WERI-Rb-1 (cell line): Measurements from ENCODE around the gene CABLES2.

ENCODE experiments used
- DNase-seq: peaks from one replicate; pipeline ENCODE4 v3.0.0-alpha.2; 2020
- H3K27ac ChIP-seq: fragments of 250-450 bp; sonication (Bioruptor Pico); 2 replicates; pipeline ENCODE4 v1.5.1; 2020; ENCODE audit warnings: mild to moderate bottlenecking, moderate library complexity
- H3K27me3 ChIP-seq: fragments of 250-450 bp; sonication (Bioruptor Pico); 2 replicates; pipeline ENCODE4 v1.5.1; 2021; ENCODE audit warnings: mild to moderate bottlenecking, low read depth, moderate library complexity; ENCODE audit not compliant: insufficient read depth, severe bottlenecking
- H3K36me3 ChIP-seq: fragments of 250-450 bp; sonication (Bioruptor Pico); 2 replicates; pipeline ENCODE4 v1.5.1; 2020; ENCODE audit warnings: mild to moderate bottlenecking, moderate library complexity
- H3K4me3 ChIP-seq: 2 replicates; pipeline ENCODE4 v1.5.1; 2011; ENCODE audit warnings: low read depth, mild to moderate bottlenecking, control low read depth, low read length
- H3K9me3 ChIP-seq: fragments of 250-450 bp; sonication (Bioruptor Pico); 2 replicates; pipeline ENCODE4 v1.5.1; 2021; ENCODE audit warnings: mild to moderate bottlenecking, moderate library complexity; ENCODE audit not compliant: severe bottlenecking
- TF ChIP-seq, protein P1 (sequence below): IDR thresholded peaks from 2 replicates; pipeline ENCODE4 v1.5.1; 2011; ENCODE audit warnings: low read depth, mild to moderate bottlenecking, control low read depth, inconsistent platforms, low read length

Gene CABLES2

DNA sequence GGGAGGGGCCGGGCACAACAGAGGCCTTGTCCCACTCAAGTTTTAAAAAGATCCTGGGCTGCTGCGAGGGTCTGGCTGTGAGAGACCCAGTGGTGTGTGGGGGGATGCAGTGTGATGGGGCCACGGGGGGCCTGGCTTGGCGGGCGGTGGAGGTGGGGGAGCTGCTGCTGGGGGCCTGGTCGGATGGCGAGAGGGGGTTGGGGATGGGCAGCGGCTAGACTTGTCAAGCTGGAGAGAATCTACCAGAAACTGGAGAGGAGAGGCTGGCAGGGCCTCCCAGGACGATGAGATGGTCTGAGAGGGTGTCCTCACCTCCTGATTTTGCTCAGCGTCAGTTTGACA, 15.0 kb downstream of the CABLES2 start:
- Histone ChIP-seq H3K9me3 (no peaks in the 10 kb centered on the region), H3K36me3 (peaks cover 74% of the 10 kb centered on the region), H3K27ac (no peak overlapping the region), H3K4me3 (no peak overlapping the region), H3K27me3 (no peaks in the 10 kb centered on the region)
- no peak for DNase-seq
- TF ChIP-seq, protein P1, sequence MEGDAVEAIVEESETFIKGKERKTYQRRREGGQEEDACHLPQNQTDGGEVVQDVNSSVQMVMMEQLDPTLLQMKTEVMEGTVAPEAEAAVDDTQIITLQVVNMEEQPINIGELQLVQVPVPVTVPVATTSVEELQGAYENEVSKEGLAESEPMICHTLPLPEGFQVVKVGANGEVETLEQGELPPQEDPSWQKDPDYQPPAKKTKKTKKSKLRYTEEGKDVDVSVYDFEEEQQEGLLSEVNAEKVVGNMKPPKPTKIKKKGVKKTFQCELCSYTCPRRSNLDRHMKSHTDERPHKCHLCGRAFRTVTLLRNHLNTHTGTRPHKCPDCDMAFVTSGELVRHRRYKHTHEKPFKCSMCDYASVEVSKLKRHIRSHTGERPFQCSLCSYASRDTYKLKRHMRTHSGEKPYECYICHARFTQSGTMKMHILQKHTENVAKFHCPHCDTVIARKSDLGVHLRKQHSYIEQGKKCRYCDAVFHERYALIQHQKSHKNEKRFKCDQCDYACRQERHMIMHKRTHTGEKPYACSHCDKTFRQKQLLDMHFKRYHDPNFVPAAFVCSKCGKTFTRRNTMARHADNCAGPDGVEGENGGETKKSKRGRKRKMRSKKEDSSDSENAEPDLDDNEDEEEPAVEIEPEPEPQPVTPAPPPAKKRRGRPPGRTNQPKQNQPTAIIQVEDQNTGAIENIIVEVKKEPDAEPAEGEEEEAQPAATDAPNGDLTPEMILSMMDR, result no peak

DNA sequence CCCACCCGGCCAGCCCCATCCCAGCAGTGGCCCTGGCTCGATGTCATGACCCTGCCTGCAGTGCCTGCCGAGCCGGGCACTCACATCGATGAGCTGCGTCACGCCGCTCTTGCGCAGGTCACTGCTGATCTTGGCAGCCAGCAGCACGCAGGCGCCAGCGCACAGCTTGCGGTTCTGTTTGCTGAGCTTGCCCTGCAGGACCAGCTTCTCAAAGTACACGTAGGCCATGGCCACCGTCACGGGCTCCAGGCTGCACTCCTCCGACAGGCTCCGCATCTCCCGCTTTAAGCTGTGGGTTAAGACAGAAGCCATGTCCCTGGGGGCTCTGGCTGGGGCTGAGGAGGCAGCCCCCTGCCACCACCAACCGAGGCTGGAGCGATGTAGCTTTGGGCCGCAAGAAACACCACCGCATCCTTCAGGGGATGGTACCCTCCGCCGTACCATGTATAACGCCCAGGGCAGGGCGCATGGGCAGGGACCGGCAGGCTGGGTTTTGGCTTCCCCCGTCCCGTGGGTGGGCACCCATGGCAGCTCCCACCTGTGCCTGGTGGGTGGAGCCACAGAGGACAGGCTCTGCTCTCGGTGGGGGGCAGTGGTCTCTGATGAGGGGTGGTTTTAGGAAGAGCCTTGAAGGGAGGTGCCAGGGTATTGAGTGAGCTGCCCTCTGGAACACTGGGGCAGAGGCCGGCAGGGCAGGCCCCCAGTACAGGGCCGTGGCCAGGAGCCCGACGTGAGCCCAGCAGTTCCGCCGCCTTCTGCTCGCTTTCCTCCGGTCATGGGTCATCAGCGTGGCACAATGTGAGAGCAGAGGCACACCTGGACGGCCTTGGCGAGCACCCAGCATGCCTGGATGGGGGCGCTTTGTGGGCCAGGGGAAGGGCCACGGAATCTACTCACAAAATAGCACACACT, 15.7 kb downstream of the CABLES2 start:
- Histone ChIP-seq H3K36me3 (peaks cover 74% of the 10 kb centered on the region), H3K27ac (no peak overlapping the region), H3K9me3 (no peaks in the 10 kb centered on the region), H3K4me3 (no peak overlapping the region), H3K27me3 (no peaks in the 10 kb centered on the region)
- no peak for DNase-seq
- TF ChIP-seq, protein P1, result no peak

DNA sequence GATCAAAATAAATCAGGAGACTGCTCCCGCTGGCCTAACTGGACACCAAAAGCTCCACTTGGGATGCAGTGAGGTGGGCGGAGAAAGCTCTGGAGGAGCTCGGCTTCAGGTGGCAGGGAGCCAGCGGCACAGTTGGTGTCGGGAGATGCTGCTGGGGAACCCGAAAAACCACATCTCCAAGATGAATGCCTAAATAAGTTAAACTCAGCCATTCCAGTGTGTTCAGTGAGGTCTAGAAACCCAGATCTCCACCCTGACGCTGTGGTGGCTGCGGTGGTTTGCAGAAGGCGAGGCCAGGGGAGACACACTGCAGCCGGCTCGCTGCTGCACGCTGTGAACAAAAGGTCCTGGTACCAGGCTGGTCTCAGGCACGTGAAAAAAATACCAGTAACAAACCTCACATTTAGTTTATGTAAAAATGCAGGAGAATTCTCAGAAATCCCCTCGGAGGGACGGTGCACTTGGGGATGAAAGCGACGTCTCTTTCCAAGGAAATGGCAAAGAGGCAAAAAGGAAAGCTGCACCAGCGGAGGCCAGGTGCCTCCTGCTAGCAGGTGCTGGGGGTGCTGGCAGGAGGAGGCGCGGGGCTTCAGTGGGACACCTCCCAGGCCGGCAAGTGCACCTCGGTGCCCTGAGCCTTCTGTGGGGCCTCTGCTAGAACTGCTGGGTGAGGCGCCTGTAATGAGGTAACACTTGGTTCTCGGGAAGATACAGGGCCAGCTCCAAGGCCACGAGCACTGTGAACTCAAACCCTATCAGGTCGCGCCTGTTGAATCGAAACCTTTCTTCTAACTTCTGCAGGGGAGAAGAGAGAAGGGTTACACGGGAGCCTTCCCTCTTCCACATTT, 16.5 kb downstream of the CABLES2 start:
- peaks cover 69% of the 10 kb centered on the region for H3K36me3 ChIP-seq
- H3K4me3 ChIP-seq, result no peak overlapping the region
- TF ChIP-seq, protein P1, result no peak
- H3K9me3 ChIP-seq, result no peaks in the 10 kb centered on the region
- DNase-seq, result no peak
- no peaks in the 10 kb centered on the region for H3K27me3 ChIP-seq
- no peak overlapping the region for H3K27ac ChIP-seq

DNA sequence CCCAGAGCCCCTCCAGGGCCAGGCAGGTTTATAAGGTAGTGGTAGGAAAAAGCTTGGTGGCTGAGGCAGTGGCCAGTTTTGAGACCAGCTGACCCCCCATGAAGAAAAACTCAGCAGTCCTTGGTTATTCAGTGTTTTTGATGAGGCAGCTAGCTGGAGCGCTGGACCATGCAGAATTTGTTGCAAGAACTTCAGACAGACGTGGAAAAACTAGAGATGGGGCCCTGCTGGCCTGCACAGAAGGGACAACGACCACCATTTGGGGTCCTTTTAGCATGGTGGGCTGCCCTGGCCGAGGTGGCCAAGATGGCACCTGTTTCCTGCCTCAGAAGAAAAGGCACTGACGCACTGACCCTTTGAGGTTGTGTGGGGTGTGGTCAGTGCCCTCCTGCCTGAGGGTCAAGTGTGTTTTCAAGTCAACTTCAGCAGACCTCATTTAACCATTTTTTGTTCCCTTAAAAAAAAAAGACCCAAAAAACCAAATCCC, 17.4 kb downstream of the CABLES2 start:
- no peaks in the 10 kb centered on the region for H3K27me3 ChIP-seq
- no peak overlapping the region for H3K4me3 ChIP-seq
- TF ChIP-seq, protein P1, result no peak
- peaks cover 67% of the 10 kb centered on the region for H3K36me3 ChIP-seq
- H3K27ac ChIP-seq, result no peak overlapping the region
- DNase-seq, result no peak
- H3K9me3 ChIP-seq, result no peaks in the 10 kb centered on the region

DNA sequence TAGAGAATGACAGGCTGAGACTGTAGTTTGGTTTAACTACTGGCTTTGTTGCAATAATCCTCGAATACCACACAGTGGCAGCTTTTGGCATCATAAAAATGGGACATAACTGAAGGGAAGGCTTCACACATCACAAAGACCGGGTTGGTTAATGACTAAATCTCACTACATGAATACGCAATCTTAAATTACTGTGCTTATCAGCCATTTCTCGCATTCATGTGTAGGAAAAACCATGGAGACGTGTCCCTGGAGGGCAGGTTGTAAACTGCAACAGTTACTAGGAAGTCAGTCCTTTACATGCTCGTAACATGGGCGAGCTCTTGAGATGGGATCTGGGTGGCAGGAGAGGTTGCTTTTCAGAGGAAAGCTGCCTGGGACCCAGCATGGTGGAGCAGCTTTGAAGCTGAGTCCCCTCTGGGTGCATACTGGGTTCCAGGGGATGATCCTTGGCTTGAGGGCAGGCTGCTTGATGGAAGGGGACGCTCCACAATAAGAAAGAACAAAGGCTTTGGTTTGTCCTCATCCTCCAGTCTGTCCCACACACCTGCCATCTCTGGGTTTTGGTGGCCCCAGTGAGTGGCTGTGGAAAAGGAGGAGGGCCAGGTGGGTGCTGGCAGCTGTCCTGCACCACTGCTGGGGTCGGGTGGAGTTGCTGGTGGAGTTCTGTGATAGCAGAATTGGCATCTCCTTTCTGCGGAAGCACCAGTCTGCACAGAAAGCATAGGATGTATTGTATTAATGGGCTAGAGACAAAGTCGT, 18.1 kb downstream of the CABLES2 start:
- Histone ChIP-seq H3K27ac (no peak overlapping the region), H3K4me3 (no peak overlapping the region), H3K9me3 (no peaks in the 10 kb centered on the region), H3K27me3 (no peaks in the 10 kb centered on the region), H3K36me3 (peaks cover 63% of the 10 kb centered on the region)
- TF ChIP-seq, protein P1, result no peak
- no peak for DNase-seq
